AG04450 (cell line): ENCODE measurements around the gene PAX7. TPM values are rescaled to one million over a fixed set of nuclear protein-coding genes. Genes with fewer than 3 reads are reported as not detected.

Experiments used
- CTCF ChIA-PET: fragments of 300-600, 350-600 bp; formaldehyde crosslinking; extraction: SDS; loops from one replicate; lab custom pipeline; 2022; ENCODE audit warnings: antibody characterized with exemption, inconsistent platforms; lab: Charles Lee
- POLR2A ChIA-PET: fragments of 350-600 bp; formaldehyde crosslinking; extraction: SDS; loops from one replicate; lab custom pipeline; 2021; ENCODE audit warnings: antibody characterized with exemption, inconsistent platforms; lab: Yijun Ruan, JAX
- DNase-seq: peaks from one replicate; pipeline ENCODE4 v3.0.0-alpha.2; 2011; ENCODE audit warnings: low read depth, low spot score
- H3K27ac ChIP-seq: one replicate; pipeline ENCODE4 v1.5.1; 2012; ENCODE audit warnings: low read depth, low read length, control low read depth
- H3K27me3 ChIP-seq: one replicate; pipeline ENCODE4 v1.6.0; 2012; ENCODE audit warnings: low read length; ENCODE audit not compliant: control insufficient read depth, insufficient read depth
- H3K4me3 ChIP-seq: 2 replicates; pipeline ENCODE4 v1.5.1; 2011; ENCODE audit warnings: mild to moderate bottlenecking, low read depth, low read length, control low read depth
- H3K9me3 ChIP-seq: 2 replicates; pipeline ENCODE4 v1.5.1; 2012; ENCODE audit warnings: low read length; ENCODE audit not compliant: control insufficient read depth, insufficient read depth
- polyA plus RNA-seq: library from polyadenylated mRNA; depleted of rRNA; stranded (reverse); fragments of >200 nt; gene quantifications from 2 replicates; pipeline ENCODE4 v1.2.3, GENCODE V29; 2011
- TF ChIP-seq, protein P1 (sequence below): IDR thresholded peaks from 2 replicates; pipeline ENCODE4 v1.5.1; 2011; ENCODE audit warnings: low read depth, low read length, control low read depth, inconsistent platforms

PAX7 gene
- polyA plus RNA-seq, 1 experiment, result not detected

DNA sequence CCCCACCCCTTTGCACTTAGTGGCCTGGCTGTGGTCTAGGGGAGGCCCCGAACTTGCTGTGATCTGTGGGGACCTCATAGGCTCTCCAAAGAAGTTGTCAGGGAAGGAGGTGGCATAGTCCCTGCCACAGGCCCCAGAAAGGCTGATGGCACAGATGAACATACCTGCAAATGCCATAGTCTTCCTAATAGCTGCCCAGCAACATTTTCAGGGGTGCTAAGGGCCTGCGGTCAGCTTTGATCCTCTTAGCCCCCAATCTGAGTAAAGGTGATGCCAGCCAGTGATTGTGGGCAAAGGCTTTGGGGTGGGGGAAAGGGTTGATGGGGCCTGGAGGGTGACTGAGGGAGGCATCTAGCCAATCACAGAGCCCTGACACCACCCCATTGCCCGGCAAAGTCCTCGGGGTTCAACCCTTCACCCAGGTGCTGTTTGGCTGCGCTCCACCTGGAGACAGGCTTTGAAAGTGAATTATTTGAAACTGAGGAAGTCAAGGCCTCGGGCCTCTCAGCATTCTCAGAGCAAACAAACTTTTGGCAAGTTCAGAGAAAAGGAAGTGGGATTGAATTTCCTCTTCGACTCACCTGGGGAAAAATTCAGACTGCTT lies 35.8 kb downstream of the PAX7 start:
- H3K27me3 ChIP-seq, result no peaks in the 10 kb centered on the region
- H3K27ac ChIP-seq, result no peak overlapping the region
- CTCF ChIA-PET, result no interaction called here
- no peak overlapping the region for H3K4me3 ChIP-seq
- DNase-seq, result no peak
- POLR2A ChIA-PET, result no interaction called here
- TF ChIP-seq, protein P1, sequence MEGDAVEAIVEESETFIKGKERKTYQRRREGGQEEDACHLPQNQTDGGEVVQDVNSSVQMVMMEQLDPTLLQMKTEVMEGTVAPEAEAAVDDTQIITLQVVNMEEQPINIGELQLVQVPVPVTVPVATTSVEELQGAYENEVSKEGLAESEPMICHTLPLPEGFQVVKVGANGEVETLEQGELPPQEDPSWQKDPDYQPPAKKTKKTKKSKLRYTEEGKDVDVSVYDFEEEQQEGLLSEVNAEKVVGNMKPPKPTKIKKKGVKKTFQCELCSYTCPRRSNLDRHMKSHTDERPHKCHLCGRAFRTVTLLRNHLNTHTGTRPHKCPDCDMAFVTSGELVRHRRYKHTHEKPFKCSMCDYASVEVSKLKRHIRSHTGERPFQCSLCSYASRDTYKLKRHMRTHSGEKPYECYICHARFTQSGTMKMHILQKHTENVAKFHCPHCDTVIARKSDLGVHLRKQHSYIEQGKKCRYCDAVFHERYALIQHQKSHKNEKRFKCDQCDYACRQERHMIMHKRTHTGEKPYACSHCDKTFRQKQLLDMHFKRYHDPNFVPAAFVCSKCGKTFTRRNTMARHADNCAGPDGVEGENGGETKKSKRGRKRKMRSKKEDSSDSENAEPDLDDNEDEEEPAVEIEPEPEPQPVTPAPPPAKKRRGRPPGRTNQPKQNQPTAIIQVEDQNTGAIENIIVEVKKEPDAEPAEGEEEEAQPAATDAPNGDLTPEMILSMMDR, result no peak
- no peaks in the 10 kb centered on the region for H3K9me3 ChIP-seq

DNA sequence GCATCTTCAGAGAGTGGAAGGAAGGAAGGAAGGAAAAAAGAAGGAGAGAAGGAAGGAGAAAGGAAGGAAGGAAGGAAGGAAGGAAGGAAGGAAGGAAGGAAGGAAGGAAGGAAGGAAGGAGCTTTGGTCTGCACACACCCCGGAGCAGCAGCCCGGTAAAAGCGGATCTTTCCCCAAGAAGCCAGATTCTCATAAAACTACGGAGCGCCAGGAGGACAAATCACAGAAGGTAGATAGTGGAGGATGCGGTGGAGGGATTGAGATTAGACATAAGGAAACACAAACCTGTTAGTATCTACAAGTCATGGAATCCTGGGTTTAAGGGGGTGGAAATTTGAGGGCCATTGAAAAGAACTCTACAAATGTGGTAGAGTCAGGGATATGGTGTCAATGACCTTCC lies 36.7 kb downstream of the PAX7 start:
- TF ChIP-seq, protein P1, result no peak
- Histone ChIP-seq H3K4me3 (no peak overlapping the region), H3K27me3 (no peaks in the 10 kb centered on the region), H3K9me3 (no peaks in the 10 kb centered on the region), H3K27ac (no peak overlapping the region)
- CTCF ChIA-PET, result no interaction called here
- POLR2A ChIA-PET, result no interaction called here
- DNase-seq, result no peak

DNA sequence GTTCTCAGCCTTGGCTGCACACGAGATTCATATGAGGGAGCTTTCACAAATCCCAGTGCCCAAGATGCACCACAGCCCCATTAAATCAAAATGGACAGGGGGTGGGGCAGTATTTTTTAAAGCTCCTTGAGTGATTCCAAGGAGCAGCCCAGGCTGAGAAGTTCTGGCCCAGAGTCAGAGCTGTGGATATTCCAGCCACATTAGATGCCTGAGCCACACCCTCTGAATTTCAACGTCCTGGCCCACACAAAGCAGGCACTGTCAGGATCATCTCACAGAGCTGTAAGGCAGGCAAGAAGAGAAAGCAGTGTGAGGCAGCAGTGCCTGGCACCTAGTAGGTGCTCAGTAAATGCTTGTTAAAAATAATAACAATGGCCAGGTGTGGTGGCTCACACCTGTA lies 37.4 kb downstream of the PAX7 start:
- Histone ChIP-seq H3K27me3 (no peaks in the 10 kb centered on the region), H3K4me3 (no peak overlapping the region), H3K9me3 (no peaks in the 10 kb centered on the region), H3K27ac (no peak overlapping the region)
- DNase-seq, result no peak
- POLR2A ChIA-PET, result no interaction called here
- TF ChIP-seq, protein P1, result no peak
- CTCF ChIA-PET, result no interaction called here

DNA sequence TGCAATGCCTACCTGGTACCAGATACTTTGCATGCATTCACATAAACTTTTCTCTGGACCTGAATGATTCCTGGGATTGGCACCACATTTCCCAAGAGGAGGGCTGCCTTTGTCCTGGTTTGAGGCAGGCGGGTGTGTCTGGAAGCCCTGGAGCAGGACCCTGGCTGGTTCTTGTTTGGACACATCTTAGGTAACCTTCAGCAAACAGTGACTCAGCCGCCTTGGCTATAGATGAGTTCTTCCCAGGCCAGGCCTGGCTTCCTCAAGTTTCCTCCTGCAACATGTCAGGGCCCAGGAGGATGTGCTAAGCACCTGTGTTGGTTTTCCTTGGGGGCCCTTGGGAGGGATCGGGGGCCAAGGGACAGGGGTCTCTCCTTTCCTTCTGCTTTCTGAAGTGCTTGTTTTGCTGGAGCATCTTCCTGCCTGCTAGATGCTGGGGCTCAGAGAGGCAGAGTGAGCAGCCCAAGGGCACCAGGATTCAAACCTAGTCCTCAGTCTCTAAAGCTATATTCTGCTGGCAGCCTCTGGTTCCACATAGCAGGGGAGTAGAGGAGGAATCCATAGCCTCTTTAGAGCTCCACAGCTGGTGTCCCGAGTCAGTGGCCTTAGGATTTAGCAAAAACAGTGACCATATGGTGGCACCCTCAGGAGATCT lies 38.2 kb downstream of the PAX7 start:
- CTCF ChIA-PET, result interaction anchor here (1.0 kb wide), 1 partner anchor 93 kb away, joined by 3 read pairs; no protein-coding TSS in a partner anchor
- H3K4me3 ChIP-seq, result no peak overlapping the region
- TF ChIP-seq, protein P1, result no peak

DNA sequence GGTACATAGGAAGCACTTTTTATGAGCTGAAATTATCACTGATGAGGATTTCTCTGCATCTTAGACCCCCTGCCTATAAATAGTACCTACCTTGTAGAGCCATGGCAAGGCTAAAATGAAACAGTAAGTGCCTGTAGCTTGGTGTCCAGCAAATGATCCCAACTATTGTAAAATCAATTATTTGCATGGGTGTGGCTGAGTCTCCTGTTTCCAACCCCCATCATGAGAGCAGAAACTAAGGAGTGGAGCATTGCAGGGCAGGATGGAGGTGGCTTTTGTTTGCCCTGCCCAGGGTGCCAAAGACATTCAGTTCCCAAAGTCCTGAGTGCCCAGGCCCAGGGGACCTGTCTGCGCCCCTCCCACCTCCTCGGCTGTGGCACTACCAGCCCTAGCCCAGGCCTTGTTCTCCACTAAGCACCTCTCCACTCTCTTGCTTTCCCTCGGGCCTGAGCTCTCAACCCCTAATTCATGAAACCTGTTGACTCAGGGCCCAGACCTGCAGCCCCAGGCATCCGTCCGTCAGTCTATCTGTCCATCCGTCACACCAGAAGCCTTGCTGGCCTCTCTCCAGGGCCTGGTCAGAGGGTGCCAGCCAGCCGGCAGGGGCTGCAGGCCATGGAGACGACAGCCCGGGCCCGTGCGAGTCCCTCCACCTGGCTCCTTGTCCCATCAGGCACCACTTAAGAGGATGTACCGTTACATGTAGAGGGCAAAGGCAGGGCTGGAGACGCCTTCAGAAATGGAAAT lies 39.6 kb downstream of the PAX7 start:
- ChIA-PET CTCF (no interaction called here), POLR2A (no interaction called here)
- no peak for DNase-seq
- no peaks in the 10 kb centered on the region for H3K9me3 ChIP-seq
- H3K27me3 ChIP-seq, result no peaks in the 10 kb centered on the region
- no peak overlapping the region for H3K4me3 ChIP-seq
- H3K27ac ChIP-seq, result no peak overlapping the region
- TF ChIP-seq, protein P1, result no peak

More for the DNA sequence above, 38.2 kb downstream of the PAX7 start:
- H3K27ac ChIP-seq, result no peak overlapping the region
- H3K9me3 ChIP-seq, result no peaks in the 10 kb centered on the region
- H3K27me3 ChIP-seq, result no peaks in the 10 kb centered on the region
- no peak for DNase-seq
- POLR2A ChIA-PET, result no interaction called here
